Body of pancreas (tissue), 4 donors: ENCODE data around the gene RBCK1. TPM values are rescaled to one million over a fixed set of nuclear protein-coding genes. Genes with fewer than 3 reads are reported as not detected.

ENCODE experiments used
- ATAC-seq: fragments of 150-250 bp; one replicate; pipeline ENCODE4 v1.9.1; 2016
- DNase-seq, 4 donors: peaks; one replicate each; pipeline ENCODE4 v3.0.0-alpha.2; 2019
- H3K27ac ChIP-seq, 4 donors: fragments of 200-600 bp; sonication (generic); 1 replicate in 3 of 4; 2 replicates in 1 of 4; pipeline versions ENCODE4 v1.5.1 to v1.6.1; 2016 to 2019; ENCODE audit warnings: mild to moderate bottlenecking in 1 of 4, mixed read lengths in 1 of 4, moderate library complexity in 1 of 4
- H3K27me3 ChIP-seq, 2 donors: fragments of 200-600 bp; sonication (generic); one replicate each; pipeline ENCODE4 v1.6.0; 2016; ENCODE audit warnings: mild to moderate bottlenecking in 1 of 2
- H3K36me3 ChIP-seq, 2 donors: fragments of 200-600 bp; sonication (generic); replicated peaks in 1 of 2; 2 replicates each; pipeline ENCODE4 v1.5.1; 2016; ENCODE audit warnings: low read depth in 2 of 2; ENCODE audit not compliant: insufficient read depth in 1 of 2
- H3K4me1 ChIP-seq: fragments of 200-600 bp; sonication (generic); one replicate; pipeline ENCODE4 v1.6.0; 2016
- H3K4me3 ChIP-seq, 2 donors: fragments of 200-600 bp; sonication (generic); 1 replicate in 1 of 2; 2 replicates in 1 of 2; pipeline ENCODE4 v1.5.1; 2016 to 2019
- H3K9me3 ChIP-seq, 3 donors: fragments of 200-600 bp; sonication (generic); 1 replicate in 2 of 3; 2 replicates in 1 of 3; pipeline ENCODE4 v1.5.1; 2016
- CTCF ChIP-seq, 7 experiments: fragments of 450-650 bp in 4 of 7; fragments of 200-600 bp in 3 of 7; sonication (generic) in 3 of 7; IDR thresholded peaks; one replicate each; pipeline ENCODE4 v1.5.1; 2016 to 2019; ENCODE audit warnings: antibody characterized with exemption in 7 of 7
- POLR2A ChIP-seq, 3 donors: fragments of 450-650 bp; IDR thresholded peaks; one replicate each; pipeline ENCODE4 v1.6.1; 2016; ENCODE audit warnings: antibody characterized with exemption in 3 of 3, mild to moderate bottlenecking in 2 of 3
- WGBS, 2 donors: methylation state at CpG; one replicate each; pipeline ENCODE4 v1.1.5; 2017; 5-methylcytosine and 5-hydroxymethylcytosine counted together
- intact Hi-C: fragments of 100-400 bp; cut with DNase I; formaldehyde crosslinking; loops from one replicate; pipeline ENCODE4 v1.15.1; 2023
- total RNA-seq, 2 donors: library from RNA; depleted of rRNA; stranded (reverse); fragments of >200 nt; gene quantifications; one replicate each; pipeline ENCODE4 v1.1.0, GENCODE V29; 2016

RBCK1 gene
- total RNA-seq, 2 donors from 2014 or later, result 36.1 to 95.9 TPM

- TF ChIP-seq CTCF (IDR thresholded peaks at IDR 0.05) (no peak), POLR2A (IDR thresholded peaks at IDR 0.05) (no peak)
- Histone ChIP-seq H3K4me1 (no peaks in the 10 kb centered on the region), H3K4me3 (no peak overlapping the region), H3K36me3 (peaks cover 0 to 5% of the 10 kb centered on the region in 2 donors), H3K9me3 (no peaks in the 10 kb centered on the region), H3K27me3 (no peaks in the 10 kb centered on the region), H3K27ac (no peak overlapping the region)
- DNase-seq, result no peak
- ATAC-seq, result no peak
- intact Hi-C loops, result loop anchor here (10.0 kb wide), 1 partner anchor 78 kb away; no protein-coding TSS in a partner anchor
- WGBS, 2 donors, result 86 to 91% methylated on average over 9 to 11 of the region's 11 CpGs
Measured at GRCh38 chr20:432677-433299, 24.7 kb downstream of the RBCK1 start.

- DNase-seq (no peak), ATAC-seq (no peak)
- Histone ChIP-seq H3K36me3 (peaks cover 0 to 5% of the 10 kb centered on the region in 2 donors), H3K9me3 (no peaks in the 10 kb centered on the region), H3K4me3 (no peak overlapping the region), H3K4me1 (no peaks in the 10 kb centered on the region), H3K27me3 (no peaks in the 10 kb centered on the region), H3K27ac (no peak overlapping the region)
- TF ChIP-seq CTCF (IDR thresholded peaks at IDR 0.05) (no peak), POLR2A (IDR thresholded peaks at IDR 0.05) (no peak)
- intact Hi-C loops, result loop anchor here (10.0 kb wide), 1 partner anchor 79 kb away; no protein-coding TSS in a partner anchor
- 76 to 93% methylated on average over 9 to 12 of the region's 12 CpGs for WGBS, 2 donors
Measured at GRCh38 chr20:433300-433975, 25.3 kb downstream of the RBCK1 start.

- Histone ChIP-seq H3K9me3 (no peaks in the 10 kb centered on the region), H3K36me3 (peaks cover 0 to 5% of the 10 kb centered on the region in 2 donors), H3K4me1 (no peaks in the 10 kb centered on the region), H3K4me3 (no peak overlapping the region), H3K27ac (no peak overlapping the region), H3K27me3 (no peaks in the 10 kb centered on the region)
- no peak for DNase-seq
- intact Hi-C loops, result loop anchor here (10.0 kb wide), 1 partner anchor 79 kb away; no protein-coding TSS in a partner anchor
- no peak for ATAC-seq
- WGBS, 2 donors, result 82 to 84% methylated on average over 10 to 11 of the region's 11 CpGs
- TF ChIP-seq POLR2A (IDR thresholded peaks at IDR 0.05) (no peak), CTCF (IDR thresholded peaks at IDR 0.05) (no peak)
Measured at GRCh38 chr20:434221-434620, 26.1 kb downstream of the RBCK1 start.

GRCh38 chr20:434661-435419 is 26.7 kb downstream of the RBCK1 start:
- no peak overlapping the region for H3K27ac ChIP-seq
- WGBS, 2 donors, result 86 to 91% methylated on average over 10 to 16 of the region's 16 CpGs
- intact Hi-C loops, result loop anchor here (10.0 kb wide), 1 partner anchor 80 kb away; no protein-coding TSS in a partner anchor
- DNase-seq (no peak), ATAC-seq (no peak)
- peaks cover 0 to 5% of the 10 kb centered on the region in 2 donors for H3K36me3 ChIP-seq
- H3K9me3 ChIP-seq, result no peaks in the 10 kb centered on the region
- TF ChIP-seq POLR2A (IDR thresholded peaks at IDR 0.05), result no peak
- no peak for TF ChIP-seq CTCF (IDR thresholded peaks at IDR 0.05)
- no peaks in the 10 kb centered on the region for H3K4me1 ChIP-seq
- H3K4me3 ChIP-seq, result no peak overlapping the region
- H3K27me3 ChIP-seq, result no peaks in the 10 kb centered on the region
